H9 (cell line): Measurements from ENCODE around the gene KAZN. TPM values are rescaled to one million over a fixed set of nuclear protein-coding genes. Genes with fewer than 3 reads are reported as not detected.

ENCODE experiments used
- DNase-seq: peaks from one replicate; pipeline ENCODE4 v3.0.0-alpha.2; 2017
- H2AFZ ChIP-seq: one replicate; pipeline ENCODE4 v1.6.1; 2013; ENCODE audit warnings: mild to moderate bottlenecking, low read length, control low read depth, moderate library complexity
- H2AK5ac ChIP-seq: 2 replicates; pipeline ENCODE4 v1.6.1; 2013; ENCODE audit warnings: low read length, control low read depth, mixed read lengths; ENCODE audit not compliant: insufficient read length
- H2BK120ac ChIP-seq: one replicate; pipeline ENCODE4 v1.6.1; 2013; ENCODE audit warnings: low read depth, mild to moderate bottlenecking, low read length, control low read depth, inconsistent platforms; ENCODE audit not compliant: poor library complexity, severe bottlenecking
- H2BK12ac ChIP-seq: 2 replicates; pipeline ENCODE4 v1.6.1; 2013; ENCODE audit warnings: low read length, control low read depth, mixed read lengths, low read depth; ENCODE audit not compliant: insufficient read length
- H2BK15ac ChIP-seq: 2 replicates; pipeline ENCODE4 v1.6.1; 2013; ENCODE audit warnings: low read depth, low read length, control low read depth
- H2BK20ac ChIP-seq: one replicate; pipeline ENCODE4 v1.6.1; 2013; ENCODE audit warnings: low read depth, mild to moderate bottlenecking, low read length, control low read depth, inconsistent platforms; ENCODE audit not compliant: poor library complexity, severe bottlenecking
- H2BK5ac ChIP-seq: 2 replicates; pipeline ENCODE4 v1.6.1; 2013; ENCODE audit warnings: low read length, control low read depth, mixed read lengths; ENCODE audit not compliant: insufficient read length
- H3K14ac ChIP-seq: 2 replicates; pipeline ENCODE4 v1.6.1; 2013; ENCODE audit warnings: low read length, control low read depth; ENCODE audit not compliant: insufficient read depth
- H3K18ac ChIP-seq: 2 replicates; pipeline ENCODE4 v1.6.1; 2013; ENCODE audit warnings: low read depth, mild to moderate bottlenecking, mixed read lengths, low read length, control low read depth; ENCODE audit not compliant: insufficient read length
- H3K23ac ChIP-seq: 2 replicates; pipeline ENCODE4 v1.6.1; 2013; ENCODE audit warnings: low read length, control low read depth, mixed read lengths, low read depth; ENCODE audit not compliant: insufficient read length
- H3K23me2 ChIP-seq: 2 replicates; pipeline ENCODE4 v1.6.1; 2013; ENCODE audit warnings: low read depth, mild to moderate bottlenecking, mixed read lengths, low read length, control low read depth; ENCODE audit not compliant: insufficient read length, poor library complexity, severe bottlenecking
- H3K27ac ChIP-seq: 2 replicates; pipeline ENCODE4 v1.5.1; 2013; ENCODE audit warnings: low read length, control low read depth, mixed read lengths, low read depth; ENCODE audit not compliant: insufficient read length
- H3K27me3 ChIP-seq: 2 replicates; pipeline ENCODE4 v1.6.1; 2013; ENCODE audit warnings: low read length, control low read depth, inconsistent platforms; ENCODE audit not compliant: insufficient read depth
- H3K4ac ChIP-seq: 2 replicates; pipeline ENCODE4 v1.6.1; 2013; ENCODE audit warnings: low read depth, mild to moderate bottlenecking, control low read depth, inconsistent platforms, low read length, moderate library complexity
- H3K4me1 ChIP-seq: 2 replicates; pipeline ENCODE4 v1.6.1; 2013; ENCODE audit warnings: low read length, control low read depth, inconsistent platforms; ENCODE audit not compliant: insufficient read depth
- H3K4me2 ChIP-seq: 2 replicates; pipeline ENCODE4 v1.6.1; 2013; ENCODE audit warnings: low read length, control low read depth, mixed read lengths; ENCODE audit not compliant: insufficient read length, insufficient read depth
- H3K56ac ChIP-seq: 2 replicates; pipeline ENCODE4 v1.6.1; 2013; ENCODE audit warnings: low read depth, mild to moderate bottlenecking, mixed read lengths, low read length, control low read depth; ENCODE audit not compliant: insufficient read length
- H3K79me1 ChIP-seq: 2 replicates; pipeline ENCODE4 v1.6.1; 2013; ENCODE audit warnings: low read depth, mild to moderate bottlenecking, moderate library complexity, low read length, control low read depth, inconsistent platforms; ENCODE audit not compliant: insufficient read depth, poor library complexity, severe bottlenecking
- H3K79me2 ChIP-seq: 2 replicates; pipeline ENCODE4 v1.6.1; 2013; ENCODE audit warnings: low read length, control low read depth, inconsistent platforms; ENCODE audit not compliant: insufficient read depth
- H3K9ac ChIP-seq: 2 replicates; pipeline ENCODE4 v1.6.1; 2013; ENCODE audit warnings: low read length, control low read depth, mixed read lengths; ENCODE audit not compliant: insufficient read length; ENCODE audit errors: extremely low read depth
- H3K9me3 ChIP-seq: one replicate; pipeline ENCODE4 v1.6.1; 2013; ENCODE audit warnings: low read depth, low read length, inconsistent platforms; ENCODE audit not compliant: control insufficient read depth
- H3T11ph ChIP-seq: one replicate; pipeline ENCODE4 v1.6.1; 2013; ENCODE audit warnings: mild to moderate bottlenecking, low read length, control low read depth, inconsistent platforms
- H4K20me1 ChIP-seq: one replicate; pipeline ENCODE4 v1.6.1; 2013; ENCODE audit not compliant: control insufficient read depth, insufficient read length, insufficient read depth
- H4K5ac ChIP-seq: 2 replicates; pipeline ENCODE4 v1.6.1; 2013; ENCODE audit warnings: low read depth, mild to moderate bottlenecking, mixed read lengths, low read length, control low read depth; ENCODE audit not compliant: insufficient read length
- H4K8ac ChIP-seq: replicated peaks from 2 replicates; pipeline ENCODE4 v1.6.1; 2013; ENCODE audit warnings: low read length, control low read depth, mixed read lengths, low read depth; ENCODE audit not compliant: insufficient read length
- H4K91ac ChIP-seq: 2 replicates; pipeline ENCODE4 v1.6.1; 2013; ENCODE audit warnings: low read depth, mild to moderate bottlenecking, moderate library complexity, mixed read lengths, low read length, control low read depth; ENCODE audit not compliant: insufficient read length
- H3K27ac Mint-ChIP-seq, 3 experiments: 2 replicates in 2 of 3; 3 replicates in 1 of 3; pipeline ENCODE4 v1.8.0; 2020 to 2021; ENCODE audit warnings: mixed read lengths in 3 of 3, mild to moderate bottlenecking in 1 of 3, moderate library complexity in 1 of 3
- H3K27me3 Mint-ChIP-seq: 2 replicates; pipeline ENCODE4 v1.8.0; 2021; ENCODE audit warnings: low read depth, mild to moderate bottlenecking, moderate library complexity, mixed read lengths
- H3K36me3 Mint-ChIP-seq, 3 experiments: 2 replicates in 2 of 3; 3 replicates in 1 of 3; pipeline ENCODE4 v1.8.0; 2020 to 2021; ENCODE audit warnings: low read depth in 3 of 3, mixed read lengths in 3 of 3; ENCODE audit not compliant: insufficient read depth in 1 of 3
- H3K4me1 Mint-ChIP-seq, 2 experiments: 2 replicates each; pipeline ENCODE4 v1.8.0; 2020; ENCODE audit warnings: mixed read lengths in 2 of 2
- H3K4me3 Mint-ChIP-seq, 2 experiments: 2 replicates in 1 of 2; 3 replicates in 1 of 2; pipeline ENCODE4 v1.8.0; 2020 to 2021; ENCODE audit warnings: mild to moderate bottlenecking in 2 of 2, mixed read lengths in 2 of 2, moderate library complexity in 1 of 2
- H3K9me3 Mint-ChIP-seq, 2 experiments: 2 replicates in 1 of 2; 3 replicates in 1 of 2; pipeline ENCODE4 v1.8.0; 2020; ENCODE audit warnings: mild to moderate bottlenecking in 2 of 2, mixed read lengths in 2 of 2, moderate library complexity in 1 of 2
- WGBS: extraction: QIAGEN DNeasy Blood & Tissue Kit; methylation state at CpG from one replicate; pipeline ENCODE4 v1.1.7; 2013; ENCODE audit warnings: missing lambda C conversion rate, low lambda C conversion rate, mixed read lengths; ENCODE audit not compliant: insufficient read length; ENCODE audit errors: extremely low coverage; 5-methylcytosine and 5-hydroxymethylcytosine counted together
- total RNA-seq: library from RNA; stranded (reverse); gene quantifications from 2 replicates; pipeline ENCODE4 v1.2.1, GENCODE V29; 2021
- TF ChIP-seq, protein P1 (sequence below): fragments of 200-600 bp; sonication (generic); conservative IDR thresholded peaks from 3 replicates; pipeline ENCODE4 v1.8.0; 2021; ENCODE audit warnings: antibody characterized with exemption, mild to moderate bottlenecking

The KAZN gene
- total RNA-seq, 1 experiment from 2014 or later, result 7.6 TPM

DNA sequence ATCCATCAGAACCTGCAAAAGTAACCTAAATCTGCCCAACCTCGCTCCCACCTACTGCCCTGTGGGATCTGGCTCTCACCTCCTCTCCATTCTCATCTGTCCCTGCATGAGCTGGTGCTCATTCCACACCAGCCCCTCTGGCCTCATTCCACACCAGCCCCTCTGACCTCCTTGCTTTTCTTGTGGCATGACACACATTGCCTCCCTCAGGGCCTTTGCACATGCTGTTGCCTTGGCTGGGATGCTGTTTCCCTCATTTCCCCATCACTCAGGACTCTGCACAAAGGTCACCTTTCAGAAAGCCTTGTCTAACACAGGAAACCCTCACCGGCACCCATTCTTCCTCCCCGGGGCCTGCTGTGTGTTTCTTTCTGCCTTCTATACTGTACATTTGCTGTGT is 197.1 kb downstream of the KAZN start:
- DNase-seq, result no peak
- no peak overlapping the region for H2BK120ac ChIP-seq
- H3K9ac ChIP-seq, result no peak overlapping the region
- no peak overlapping the region for H3K27ac ChIP-seq
- TF ChIP-seq, protein P1, sequence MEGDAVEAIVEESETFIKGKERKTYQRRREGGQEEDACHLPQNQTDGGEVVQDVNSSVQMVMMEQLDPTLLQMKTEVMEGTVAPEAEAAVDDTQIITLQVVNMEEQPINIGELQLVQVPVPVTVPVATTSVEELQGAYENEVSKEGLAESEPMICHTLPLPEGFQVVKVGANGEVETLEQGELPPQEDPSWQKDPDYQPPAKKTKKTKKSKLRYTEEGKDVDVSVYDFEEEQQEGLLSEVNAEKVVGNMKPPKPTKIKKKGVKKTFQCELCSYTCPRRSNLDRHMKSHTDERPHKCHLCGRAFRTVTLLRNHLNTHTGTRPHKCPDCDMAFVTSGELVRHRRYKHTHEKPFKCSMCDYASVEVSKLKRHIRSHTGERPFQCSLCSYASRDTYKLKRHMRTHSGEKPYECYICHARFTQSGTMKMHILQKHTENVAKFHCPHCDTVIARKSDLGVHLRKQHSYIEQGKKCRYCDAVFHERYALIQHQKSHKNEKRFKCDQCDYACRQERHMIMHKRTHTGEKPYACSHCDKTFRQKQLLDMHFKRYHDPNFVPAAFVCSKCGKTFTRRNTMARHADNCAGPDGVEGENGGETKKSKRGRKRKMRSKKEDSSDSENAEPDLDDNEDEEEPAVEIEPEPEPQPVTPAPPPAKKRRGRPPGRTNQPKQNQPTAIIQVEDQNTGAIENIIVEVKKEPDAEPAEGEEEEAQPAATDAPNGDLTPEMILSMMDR, result no peak
- no peaks in the 10 kb centered on the region for H4K20me1 ChIP-seq
- no peak overlapping the region for H4K8ac ChIP-seq
- H4K5ac ChIP-seq, result no peak overlapping the region
- Mint-ChIP-seq H3K27ac (peak overlapping the region in 1 of 3 experiments; percentile 21; a peak in 2 of 7 replicates), H3K9me3 (no peaks in the 10 kb centered on the region), H3K4me1 (peaks cover 0 to 3% of the 10 kb centered on the region in 2 experiments; a peak in 1 of 4 replicates), H3K4me3 (no peak overlapping the region), H3K27me3 (no peaks in the 10 kb centered on the region), H3K36me3 (no peaks in the 10 kb centered on the region; a peak in 1 of 7 replicates)
- no peaks in the 10 kb centered on the region for H3K9me3 ChIP-seq
- H3T11ph ChIP-seq, result no peak overlapping the region
- H2BK20ac ChIP-seq, result no peak overlapping the region
- H3K4me1 ChIP-seq, result no peaks in the 10 kb centered on the region
- H2AFZ ChIP-seq, result no peak overlapping the region
- H3K79me1 ChIP-seq, result no peaks in the 10 kb centered on the region
- no peak overlapping the region for H2BK5ac ChIP-seq
- H2BK15ac ChIP-seq, result no peak overlapping the region
- no peak overlapping the region for H3K23ac ChIP-seq
- no peak overlapping the region for H3K18ac ChIP-seq
- no peaks in the 10 kb centered on the region for H3K27me3 ChIP-seq
- H2BK12ac ChIP-seq, result no peak overlapping the region
- H3K4ac ChIP-seq, result no peak overlapping the region
- H4K91ac ChIP-seq, result no peak overlapping the region
- no peak overlapping the region for H3K56ac ChIP-seq
- no peaks in the 10 kb centered on the region for H3K79me2 ChIP-seq
- no peak overlapping the region for H2AK5ac ChIP-seq
- no peaks in the 10 kb centered on the region for H3K23me2 ChIP-seq
- no CpG with 5 or more reads among the region's 3 CpGs for WGBS
- no peak overlapping the region for H3K14ac ChIP-seq
- no peak overlapping the region for H3K4me2 ChIP-seq
